Smooth muscle cell of bladder (primary cell): ENCODE results near the gene RAB5A. TPM values are rescaled to one million over a fixed set of nuclear protein-coding genes. Genes with fewer than 3 reads are reported as not detected.

Experiments used
- total RNA-seq: library from RNA; depleted of rRNA; stranded (reverse); fragments of >200 nt; gene quantifications from 2 replicates; pipeline ENCODE4 v1.2.3, GENCODE V29; 2014

The RAB5A gene
- 37.7 and 40.6 TPM in 2 replicates for total RNA-seq

GRCh38 chr3:19946832-19947548, at the start of gene RAB5A:
RAB5A (plus strand) TSS chr3:19947097; CDS start chr3:19950899, 3,802 bp downstream.

GRCh38 chr3:19934098-19934566, 12.8 kb upstream of the RAB5A start, which contains the start of gene EFHB:
EFHB (minus strand) TSS chr3:19934217; CDS start chr3:19934018, 199 bp downstream.

GRCh38 chr3:20012164-20012563, 65.3 kb downstream of the RAB5A start, which contains the start of gene PP2D1:
PP2D1 (minus strand) TSS chr3:20012264; CDS start chr3:20012072, 192 bp downstream.

Other genes with a start within 250 kb of the RAB5A start
- 0.18 and 0.28 TPM in 2 replicates for gene EFHB, start 12.9 kb upstream of the RAB5A start, total RNA-seq
- not detected in 2 replicates for gene PP2D1, start 65.2 kb downstream of the RAB5A start, total RNA-seq
- 5.3 and 5.9 TPM in 2 replicates for gene KAT2B, start 93.3 kb downstream of the RAB5A start, total RNA-seq
- 0.55 and 0.57 TPM in 2 replicates for gene SGO1, start 239.1 kb downstream of the RAB5A start, total RNA-seq